PFSK-1 (cell line): ENCODE results near the gene CXCR3.

ENCODE experiments used
- POLR2AphosphoS5 ChIP-seq: IDR thresholded peaks from 2 replicates; pipeline ENCODE4 v1.6.1; 2012; ENCODE audit warnings: low read depth, mild to moderate bottlenecking, control low read depth, low read length, moderate library complexity
- SIN3A ChIP-seq: IDR thresholded peaks from 2 replicates; pipeline ENCODE4 v1.6.1; 2012; ENCODE audit warnings: mild to moderate bottlenecking, low read length, moderate library complexity, borderline replicate concordance; ENCODE audit not compliant: insufficient read depth
- TAF1 ChIP-seq: IDR thresholded peaks from 2 replicates; pipeline ENCODE4 v1.6.1; 2012; ENCODE audit warnings: low read length, control low read depth, borderline replicate concordance; ENCODE audit not compliant: insufficient read depth
- TF ChIP-seq, protein P1 (sequence below), 2 experiments: IDR thresholded peaks; 2 replicates each; pipeline versions ENCODE4 v1.6.1 to v1.8.0; 2011 to 2012; ENCODE audit warnings: low read depth in 2 of 2, low read length in 2 of 2, control low read depth in 1 of 2, inconsistent platforms in 1 of 2, mild to moderate bottlenecking in 1 of 2, moderate library complexity in 1 of 2; ENCODE audit not compliant: insufficient read depth in 1 of 2

GRCh38 chrX:71664889-71665491 lies 46.7 kb upstream of the CXCR3 start:
- TF ChIP-seq TAF1: no peak
- TF ChIP-seq, protein P1, sequence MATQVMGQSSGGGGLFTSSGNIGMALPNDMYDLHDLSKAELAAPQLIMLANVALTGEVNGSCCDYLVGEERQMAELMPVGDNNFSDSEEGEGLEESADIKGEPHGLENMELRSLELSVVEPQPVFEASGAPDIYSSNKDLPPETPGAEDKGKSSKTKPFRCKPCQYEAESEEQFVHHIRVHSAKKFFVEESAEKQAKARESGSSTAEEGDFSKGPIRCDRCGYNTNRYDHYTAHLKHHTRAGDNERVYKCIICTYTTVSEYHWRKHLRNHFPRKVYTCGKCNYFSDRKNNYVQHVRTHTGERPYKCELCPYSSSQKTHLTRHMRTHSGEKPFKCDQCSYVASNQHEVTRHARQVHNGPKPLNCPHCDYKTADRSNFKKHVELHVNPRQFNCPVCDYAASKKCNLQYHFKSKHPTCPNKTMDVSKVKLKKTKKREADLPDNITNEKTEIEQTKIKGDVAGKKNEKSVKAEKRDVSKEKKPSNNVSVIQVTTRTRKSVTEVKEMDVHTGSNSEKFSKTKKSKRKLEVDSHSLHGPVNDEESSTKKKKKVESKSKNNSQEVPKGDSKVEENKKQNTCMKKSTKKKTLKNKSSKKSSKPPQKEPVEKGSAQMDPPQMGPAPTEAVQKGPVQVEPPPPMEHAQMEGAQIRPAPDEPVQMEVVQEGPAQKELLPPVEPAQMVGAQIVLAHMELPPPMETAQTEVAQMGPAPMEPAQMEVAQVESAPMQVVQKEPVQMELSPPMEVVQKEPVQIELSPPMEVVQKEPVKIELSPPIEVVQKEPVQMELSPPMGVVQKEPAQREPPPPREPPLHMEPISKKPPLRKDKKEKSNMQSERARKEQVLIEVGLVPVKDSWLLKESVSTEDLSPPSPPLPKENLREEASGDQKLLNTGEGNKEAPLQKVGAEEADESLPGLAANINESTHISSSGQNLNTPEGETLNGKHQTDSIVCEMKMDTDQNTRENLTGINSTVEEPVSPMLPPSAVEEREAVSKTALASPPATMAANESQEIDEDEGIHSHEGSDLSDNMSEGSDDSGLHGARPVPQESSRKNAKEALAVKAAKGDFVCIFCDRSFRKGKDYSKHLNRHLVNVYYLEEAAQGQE (IDR thresholded peaks at IDR 0.05; ENCODE audit: insufficient read depth in 1 of 2, low read depth in 2 of 2, low read length in 2 of 2): no peak
- no peak for TF ChIP-seq POLR2AphosphoS5
- no peak for TF ChIP-seq SIN3A
